CD4-positive, alpha-beta memory T cell (primary cell): ENCODE data around the gene RASA3. TPM values are rescaled to one million over a fixed set of nuclear protein-coding genes. Genes with fewer than 3 reads are reported as not detected.

ENCODE experiments used
- CTCF ChIA-PET: fragments of 350-600 bp; sonication (Branson Sonifier 250); formaldehyde crosslinking; loops from one replicate; lab custom pipeline; 2021; ENCODE audit warnings: inconsistent platforms; ENCODE audit not compliant: partially characterized antibody; lab: Charles Lee
- POLR2A ChIA-PET: fragments of 350-600 bp; sonication (Branson Sonifier 250); formaldehyde crosslinking; loops from one replicate; lab custom pipeline; 2021; ENCODE audit not compliant: partially characterized antibody; lab: Charles Lee
- DNase-seq, 5 donors: peaks; one replicate each; pipeline versions ENCODE4 v3.0.0 to v3.0.0-alpha.2; 2020 to 2022; ENCODE audit warnings: mixed read lengths in 1 of 5
- H3K27ac ChIP-seq: one replicate; pipeline ENCODE4 v1.7.0; 2013; ENCODE audit warnings: low read depth, low read length
- H3K27me3 ChIP-seq: 2 replicates; pipeline ENCODE4 v1.7.0; 2013; ENCODE audit warnings: mild to moderate bottlenecking, low read length, moderate library complexity; ENCODE audit not compliant: insufficient read depth
- H3K36me3 ChIP-seq: 2 replicates; pipeline ENCODE4 v1.7.0; 2013; ENCODE audit warnings: mild to moderate bottlenecking, low read length, moderate library complexity; ENCODE audit not compliant: insufficient read depth
- H3K4me1 ChIP-seq: 2 replicates; pipeline ENCODE4 v1.7.0; 2013; ENCODE audit warnings: mild to moderate bottlenecking, low read length, moderate library complexity; ENCODE audit not compliant: insufficient read depth
- H3K4me3 ChIP-seq, 2 donors: one replicate each; pipeline ENCODE4 v1.7.0; 2013; ENCODE audit warnings: low read length in 2 of 2, mild to moderate bottlenecking in 1 of 2
- H3K9me3 ChIP-seq, 2 donors: one replicate each; pipeline ENCODE4 v1.7.0; 2013; ENCODE audit warnings: low read length in 2 of 2, control low read depth in 1 of 2; ENCODE audit not compliant: control insufficient read depth in 1 of 2
- H3K27ac Mint-ChIP-seq, 7 donors: one replicate each; pipeline ENCODE4 v1.8.0; 2020 to 2021; ENCODE audit warnings: mixed read lengths in 7 of 7, mild to moderate bottlenecking in 6 of 7, inconsistent platforms in 3 of 7, moderate library complexity in 3 of 7
- H3K27me3 Mint-ChIP-seq, 2 donors: one replicate each; pipeline ENCODE4 v1.8.0; 2020 to 2021; ENCODE audit warnings: mixed read lengths in 2 of 2
- H3K36me3 Mint-ChIP-seq, 2 donors: one replicate each; pipeline ENCODE4 v1.8.0; 2020 to 2021; ENCODE audit warnings: mixed read lengths in 2 of 2, inconsistent platforms in 1 of 2, mild to moderate bottlenecking in 1 of 2
- H3K4me1 Mint-ChIP-seq, 4 donors: one replicate each; pipeline ENCODE4 v1.8.0; 2020 to 2021; ENCODE audit warnings: mixed read lengths in 4 of 4, mild to moderate bottlenecking in 1 of 4
- H3K4me3 Mint-ChIP-seq, 8 donors: one replicate each; pipeline ENCODE4 v1.8.0; 2020 to 2021; ENCODE audit warnings: mixed read lengths in 8 of 8, mild to moderate bottlenecking in 7 of 8, moderate library complexity in 6 of 8, inconsistent platforms in 3 of 8
- H3K9me3 Mint-ChIP-seq, 8 donors: one replicate each; pipeline ENCODE4 v1.8.0; 2020 to 2021; ENCODE audit warnings: mixed read lengths in 8 of 8, mild to moderate bottlenecking in 5 of 8, inconsistent platforms in 3 of 8, moderate library complexity in 1 of 8
- intact Hi-C: fragments of 100-400 bp; cut with micrococcal nuclease; formaldehyde crosslinking; loops from one replicate; pipeline ENCODE4 v1.15.1; 2023
- polyA plus RNA-seq, 2 donors: library from polyadenylated mRNA; unstranded; fragments of 300-500 nt; fragmentation: Illumina TruSeq; gene quantifications; one replicate each; pipeline ENCODE4 v1.2.3, GENCODE V29; 2021
- total RNA-seq, 2 experiments: library from RNA; stranded (reverse); gene quantifications; one replicate each; pipeline ENCODE4 v1.2.3, GENCODE V29; 2021

Gene RASA3
- total and polyA plus RNA-seq, 4 experiments from 2014 or later, result 65.5 to 174 (median 156) TPM

GRCh38 chr13:114125589-114125988 is 6.8 kb downstream of the RASA3 start:
- no peaks in the 10 kb centered on the region for H3K27me3 ChIP-seq
- H3K27ac ChIP-seq, result peak overlapping the region; percentile 22
- intact Hi-C loops, result loop anchor here (5.0 kb wide), 1 partner anchor 37 kb away; no protein-coding TSS in a partner anchor
- peak overlapping the region in 1 of 2 donors; percentile 30 for H3K4me3 ChIP-seq
- peak overlapping the region in 6 of 7 donors; percentile 22 to 98 (median 94) for H3K27ac Mint-ChIP-seq
- peaks cover 0 to 2% (median 0%) of the 10 kb centered on the region in 8 donors for H3K9me3 Mint-ChIP-seq
- H3K36me3 Mint-ChIP-seq, result peaks cover 45 to 59% of the 10 kb centered on the region in 2 donors
- no peaks in the 10 kb centered on the region for H3K9me3 ChIP-seq
- no peaks in the 10 kb centered on the region for H3K27me3 Mint-ChIP-seq
- ChIA-PET CTCF (interaction anchor here (2.1 to 5.3 kb wide), 2 partner anchors 15 to 101 kb away, joined by 8 to 32 read pairs; no protein-coding TSS in a partner anchor), POLR2A (interaction anchor here (0.8 to 9.5 kb wide), 7 partner anchors 13 to 58 kb away, joined by 3 to 170 read pairs (median 12); no protein-coding TSS in a partner anchor)
- peaks cover 13% of the 10 kb centered on the region for H3K36me3 ChIP-seq
- H3K4me1 ChIP-seq, result peaks cover 97% of the 10 kb centered on the region
- peak overlapping the region in 7 of 8 donors; percentile 50 to 88 (median 65) for H3K4me3 Mint-ChIP-seq
- peaks cover 51 to 94% (median 76%) of the 10 kb centered on the region in 4 donors for H3K4me1 Mint-ChIP-seq
- no peak for DNase-seq

GRCh38 chr13:114124921-114125320 is 7.5 kb downstream of the RASA3 start:
- intact Hi-C loops, result loop anchor here (5.0 kb wide), 1 partner anchor 37 kb away; no protein-coding TSS in a partner anchor
- Histone ChIP-seq H3K9me3 (no peaks in the 10 kb centered on the region), H3K4me3 (peak overlapping the region in 1 of 2 donors; percentile 15), H3K27ac (peak overlapping the region; percentile 22), H3K36me3 (peaks cover 13% of the 10 kb centered on the region), H3K27me3 (no peaks in the 10 kb centered on the region), H3K4me1 (peaks cover 95% of the 10 kb centered on the region)
- H3K27me3 Mint-ChIP-seq, result no peaks in the 10 kb centered on the region
- H3K9me3 Mint-ChIP-seq, result peaks cover 0 to 4% (median 0%) of the 10 kb centered on the region in 8 donors
- H3K4me1 Mint-ChIP-seq, result peaks cover 52 to 95% (median 77%) of the 10 kb centered on the region in 4 donors
- DNase-seq, result peak; percentile 72 to 87 (median 78)
- peak overlapping the region; percentile 85 to 98 (median 93) for H3K27ac Mint-ChIP-seq
- peak overlapping the region; percentile 58 to 88 (median 74) for H3K4me3 Mint-ChIP-seq
- peaks cover 46 to 61% of the 10 kb centered on the region in 2 donors for H3K36me3 Mint-ChIP-seq
- ChIA-PET CTCF (interaction anchor here (2.1 to 5.3 kb wide), 2 partner anchors 14 to 102 kb away, joined by 8 to 32 read pairs; no protein-coding TSS in a partner anchor), POLR2A (interaction anchor here (2.8 to 9.5 kb wide), 3 partner anchors 12 to 20 kb away, joined by 17 to 170 read pairs (median 113); no protein-coding TSS in a partner anchor)

- Histone ChIP-seq H3K9me3 (no peaks in the 10 kb centered on the region), H3K27ac (peak overlapping the region; percentile 22), H3K4me1 (peaks cover 91% of the 10 kb centered on the region), H3K36me3 (peaks cover 13% of the 10 kb centered on the region), H3K27me3 (no peaks in the 10 kb centered on the region), H3K4me3 (peak overlapping the region in 1 of 2 donors; percentile 15)
- no peak for DNase-seq
- intact Hi-C loops, result no loop called here
- CTCF ChIA-PET, result interaction anchor here (1.0 to 5.3 kb wide), 3 partner anchors 12 to 102 kb away, joined by 3 to 32 read pairs (median 8); no protein-coding TSS in a partner anchor
- H3K27me3 Mint-ChIP-seq, result no peaks in the 10 kb centered on the region
- peak overlapping the region in 6 of 7 donors; percentile 85 to 98 (median 94) for H3K27ac Mint-ChIP-seq
- POLR2A ChIA-PET, result interaction anchor here (2.8 to 9.5 kb wide), 3 partner anchors 12 to 20 kb away, joined by 17 to 170 read pairs (median 113); no protein-coding TSS in a partner anchor
- H3K4me3 Mint-ChIP-seq, result peak overlapping the region in 7 of 8 donors; percentile 58 to 88 (median 73)
- H3K4me1 Mint-ChIP-seq, result peaks cover 49 to 90% (median 72%) of the 10 kb centered on the region in 4 donors
- peaks cover 43 to 58% of the 10 kb centered on the region in 2 donors for H3K36me3 Mint-ChIP-seq
- H3K9me3 Mint-ChIP-seq, result peaks cover 0 to 4% (median 0%) of the 10 kb centered on the region in 8 donors
These were observed 8.0 kb downstream of the RASA3 start for GRCh38 chr13:114124431-114124830.

GRCh38 chr13:114123876-114124275 is 8.5 kb downstream of the RASA3 start:
- H3K4me1 ChIP-seq, result peaks cover 91% of the 10 kb centered on the region
- no peak overlapping the region for H3K4me3 ChIP-seq
- H3K36me3 ChIP-seq, result peaks cover 13% of the 10 kb centered on the region
- H3K27me3 ChIP-seq, result no peaks in the 10 kb centered on the region
- CTCF ChIA-PET, result interaction anchor here (1.0 kb wide), 1 partner anchor 12 kb away, joined by 3 read pairs; no protein-coding TSS in a partner anchor
- Mint-ChIP-seq H3K4me1 (peaks cover 48 to 90% (median 71%) of the 10 kb centered on the region in 4 donors), H3K9me3 (peaks cover 0 to 4% (median 0%) of the 10 kb centered on the region in 8 donors), H3K4me3 (peak overlapping the region in 6 of 8 donors; percentile 34 to 88 (median 59)), H3K36me3 (peaks cover 42 to 56% of the 10 kb centered on the region in 2 donors), H3K27ac (peak overlapping the region in 6 of 7 donors; percentile 29 to 94 (median 80)), H3K27me3 (no peaks in the 10 kb centered on the region)
- H3K27ac ChIP-seq, result no peak overlapping the region
- no peak for DNase-seq
- intact Hi-C loops, result no loop called here
- no peaks in the 10 kb centered on the region for H3K9me3 ChIP-seq
- POLR2A ChIA-PET, result interaction anchor here (0.8 to 9.5 kb wide), 3 partner anchors 11 to 38 kb away, joined by 3 to 113 read pairs (median 17); no protein-coding TSS in a partner anchor

- no peak overlapping the region for H3K27ac ChIP-seq
- H3K4me3 Mint-ChIP-seq, result peak overlapping the region in 6 of 8 donors; percentile 39 to 70 (median 58)
- H3K36me3 Mint-ChIP-seq, result peaks cover 42 to 58% of the 10 kb centered on the region in 2 donors
These were observed 9.0 kb downstream of the RASA3 start for GRCh38 chr13:114123448-114123847.

GRCh38 chr13:114122591-114123211 is 9.7 kb downstream of the RASA3 start:
- no peak overlapping the region for H3K27ac ChIP-seq
- peaks cover 53 to 90% (median 72%) of the 10 kb centered on the region in 4 donors for H3K4me1 Mint-ChIP-seq
- H3K4me3 ChIP-seq, result no peak overlapping the region
- CTCF ChIA-PET, result interaction anchor here (0.7 kb wide), 1 partner anchor 12 kb away, joined by 3 read pairs; no protein-coding TSS in a partner anchor
- peaks cover 91% of the 10 kb centered on the region for H3K4me1 ChIP-seq
- H3K36me3 Mint-ChIP-seq, result peaks cover 40 to 59% of the 10 kb centered on the region in 2 donors
- H3K27ac Mint-ChIP-seq, result peak overlapping the region in 2 of 7 donors; percentile 74 to 91
- no peak for DNase-seq
- H3K9me3 ChIP-seq, result no peaks in the 10 kb centered on the region
- H3K9me3 Mint-ChIP-seq, result peaks cover 0 to 5% (median 0%) of the 10 kb centered on the region in 8 donors
- no peaks in the 10 kb centered on the region for H3K27me3 Mint-ChIP-seq
- POLR2A ChIA-PET, result interaction anchor here (2.1 to 2.6 kb wide), 2 partner anchors 9 to 20 kb away, joined by 9 to 18 read pairs; partner anchors contain the start of gene RASA3
- no peaks in the 10 kb centered on the region for H3K27me3 ChIP-seq
- peak overlapping the region in 6 of 8 donors; percentile 39 to 70 (median 58) for H3K4me3 Mint-ChIP-seq
- peaks cover 8% of the 10 kb centered on the region for H3K36me3 ChIP-seq
- intact Hi-C loops, result no loop called here

More at GRCh38 chr13:114123448-114123847, 9.0 kb downstream of the RASA3 start:
- Mint-ChIP-seq H3K9me3 (peaks cover 0 to 4% (median 0%) of the 10 kb centered on the region in 8 donors), H3K4me1 (peaks cover 51 to 90% (median 72%) of the 10 kb centered on the region in 4 donors), H3K27ac (peak overlapping the region in 5 of 7 donors; percentile 35 to 91 (median 66)), H3K27me3 (no peaks in the 10 kb centered on the region)
- H3K4me3 ChIP-seq, result no peak overlapping the region
- H3K9me3 ChIP-seq, result no peaks in the 10 kb centered on the region
- no peaks in the 10 kb centered on the region for H3K27me3 ChIP-seq
- H3K36me3 ChIP-seq, result peaks cover 13% of the 10 kb centered on the region
- no peak for DNase-seq
- POLR2A ChIA-PET, result interaction anchor here (0.8 to 2.8 kb wide), 2 partner anchors 17 to 39 kb away, joined by 3 to 17 read pairs; no protein-coding TSS in a partner anchor
- CTCF ChIA-PET, result interaction anchor here (1.0 kb wide), 1 partner anchor 11 kb away, joined by 3 read pairs; no protein-coding TSS in a partner anchor
- intact Hi-C loops, result no loop called here
- H3K4me1 ChIP-seq, result peaks cover 91% of the 10 kb centered on the region
